Eye (tissue), 1 donor: ENCODE results near the gene ASB18.

Experiments
- DNase-seq: peaks from one replicate; pipeline ENCODE4 v3.0.0-alpha.2; 2015

The ASB18 gene

DNA sequence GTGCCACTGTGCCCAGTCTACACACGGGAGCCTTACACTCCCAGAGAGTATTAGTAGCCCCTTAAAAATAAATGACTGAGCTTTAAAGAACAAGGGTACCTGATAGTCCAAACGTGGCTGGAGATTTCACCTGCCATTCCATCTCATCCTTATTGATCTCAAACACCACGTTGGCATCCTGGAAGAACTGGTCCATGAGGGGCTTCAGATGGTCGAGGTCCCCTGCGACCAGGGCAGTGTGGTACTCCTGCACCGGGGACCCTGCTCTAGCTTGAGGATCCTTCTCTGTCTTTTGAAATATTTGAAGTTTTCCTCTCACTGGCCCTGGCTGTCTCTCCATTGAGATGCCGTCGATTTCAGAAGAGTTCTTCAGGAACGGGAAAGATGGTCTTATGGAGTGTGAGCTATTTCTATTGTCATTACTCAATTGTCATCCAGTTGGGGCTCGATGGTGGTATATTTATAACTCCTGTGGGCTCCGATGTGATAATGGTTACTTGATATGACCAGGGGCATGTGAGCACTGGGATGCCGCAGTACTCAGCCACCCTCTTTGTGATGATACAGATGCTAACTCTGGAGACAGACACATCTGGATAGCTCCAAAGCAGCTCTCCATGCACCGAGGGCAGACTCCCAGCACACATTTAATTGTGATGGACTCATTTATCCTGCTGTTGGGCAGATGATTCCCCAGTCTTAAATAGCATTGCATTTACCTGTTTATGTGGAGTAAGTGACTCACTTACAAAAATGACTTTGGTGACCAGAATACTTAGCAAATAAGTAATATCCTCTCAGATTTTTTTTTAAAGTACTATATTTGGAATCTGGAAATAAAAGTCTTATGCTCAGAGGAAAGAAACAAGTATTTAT, 22.8 kb downstream of the ASB18 start:
- no peak for DNase-seq

DNA sequence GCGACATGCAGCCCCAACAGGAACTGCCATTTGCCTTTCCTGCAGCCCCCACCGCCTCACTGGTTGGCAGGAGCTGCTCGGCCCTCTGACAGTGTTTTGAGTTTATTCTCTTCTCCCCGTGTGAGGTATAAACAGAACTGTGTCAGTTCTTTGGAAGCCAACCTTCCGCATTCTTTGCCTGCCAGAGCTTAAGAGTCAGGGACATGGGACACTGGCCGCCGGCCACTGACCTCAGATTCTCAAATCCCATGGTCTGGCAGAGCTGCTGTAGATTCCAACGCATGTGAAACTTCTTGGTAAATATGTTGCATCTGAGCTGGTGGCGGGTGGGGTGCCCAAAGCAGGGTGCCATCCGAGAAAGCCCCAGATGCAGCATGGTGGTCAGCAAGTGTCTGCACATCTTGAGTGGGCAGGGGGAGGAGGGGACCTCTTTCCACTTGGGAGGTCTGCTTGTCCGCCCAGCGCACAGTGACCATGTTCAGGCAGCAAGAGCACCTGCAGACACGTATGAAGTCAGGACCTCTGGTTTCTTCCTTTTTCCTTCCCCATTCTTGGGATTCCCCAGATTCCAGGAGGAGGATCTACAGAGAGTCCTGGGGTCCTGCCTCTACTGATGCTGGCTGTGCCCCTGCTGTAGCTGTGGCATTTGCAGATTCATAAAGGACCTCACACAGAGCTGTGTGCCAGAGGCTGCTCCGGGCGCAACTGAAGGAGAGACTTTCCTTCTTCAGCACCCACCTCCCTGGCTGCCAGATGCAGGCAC, 23.8 kb downstream of the ASB18 start:
- DNase-seq, result no peak

DNA sequence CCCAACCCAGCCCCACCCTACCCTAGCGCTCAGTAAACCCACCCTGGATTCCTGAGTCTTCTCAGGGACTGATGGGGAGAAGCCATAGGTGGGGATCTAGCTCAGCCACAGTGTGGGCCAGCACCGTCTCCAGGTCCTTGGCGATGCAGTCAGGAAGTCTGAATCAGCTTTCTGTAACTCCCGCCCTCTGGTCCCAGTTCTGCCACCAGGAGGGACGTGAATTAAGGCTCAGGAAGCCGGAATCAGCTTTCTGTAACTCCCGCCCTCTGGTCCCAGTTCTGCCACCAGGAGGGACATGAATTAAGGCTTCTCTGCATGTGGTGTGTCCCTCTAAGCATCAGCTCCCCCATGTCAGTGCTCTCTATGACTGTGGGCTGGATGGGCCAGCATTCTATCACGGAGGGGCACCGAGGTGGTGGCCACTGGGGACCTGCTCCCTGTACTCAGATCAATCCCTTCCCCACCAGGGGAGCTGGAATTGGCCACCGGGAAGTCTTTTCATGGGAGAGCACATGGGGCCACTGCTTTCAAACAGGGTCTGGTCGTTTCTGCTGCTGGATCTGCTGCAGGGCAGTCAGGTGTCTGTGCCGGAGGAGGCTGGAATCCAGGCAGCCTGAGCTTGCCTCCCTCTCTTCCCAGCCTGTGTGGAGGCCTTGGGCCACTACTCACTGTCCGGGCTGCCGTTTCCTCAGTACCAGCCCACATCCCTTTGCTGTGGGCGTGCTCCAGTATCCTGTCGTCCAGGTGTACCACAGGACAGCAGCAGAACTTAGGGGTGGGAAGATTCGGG, 24.7 kb downstream of the ASB18 start:
- no peak for DNase-seq

DNA sequence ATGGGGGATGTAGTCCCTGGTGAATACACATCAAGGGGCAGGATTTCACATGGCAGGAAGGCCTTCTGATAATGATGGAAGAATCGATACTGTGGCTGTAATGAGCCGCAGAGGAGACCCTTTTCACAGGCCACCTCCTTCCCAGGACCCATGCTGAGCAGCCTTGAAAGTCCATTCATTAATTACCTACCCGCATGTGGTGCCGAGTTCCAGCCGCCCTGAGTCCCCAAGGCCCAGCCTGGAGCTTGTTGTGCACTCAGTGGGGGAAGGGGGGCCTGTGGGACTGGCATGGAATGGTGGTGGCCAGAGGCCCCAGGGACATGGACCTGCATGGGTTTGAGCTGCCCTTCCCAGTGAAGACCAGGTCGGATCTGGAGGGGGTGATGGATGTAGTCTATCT, 25.5 kb downstream of the ASB18 start:
- DNase-seq, result peak; percentile 63

DNA sequence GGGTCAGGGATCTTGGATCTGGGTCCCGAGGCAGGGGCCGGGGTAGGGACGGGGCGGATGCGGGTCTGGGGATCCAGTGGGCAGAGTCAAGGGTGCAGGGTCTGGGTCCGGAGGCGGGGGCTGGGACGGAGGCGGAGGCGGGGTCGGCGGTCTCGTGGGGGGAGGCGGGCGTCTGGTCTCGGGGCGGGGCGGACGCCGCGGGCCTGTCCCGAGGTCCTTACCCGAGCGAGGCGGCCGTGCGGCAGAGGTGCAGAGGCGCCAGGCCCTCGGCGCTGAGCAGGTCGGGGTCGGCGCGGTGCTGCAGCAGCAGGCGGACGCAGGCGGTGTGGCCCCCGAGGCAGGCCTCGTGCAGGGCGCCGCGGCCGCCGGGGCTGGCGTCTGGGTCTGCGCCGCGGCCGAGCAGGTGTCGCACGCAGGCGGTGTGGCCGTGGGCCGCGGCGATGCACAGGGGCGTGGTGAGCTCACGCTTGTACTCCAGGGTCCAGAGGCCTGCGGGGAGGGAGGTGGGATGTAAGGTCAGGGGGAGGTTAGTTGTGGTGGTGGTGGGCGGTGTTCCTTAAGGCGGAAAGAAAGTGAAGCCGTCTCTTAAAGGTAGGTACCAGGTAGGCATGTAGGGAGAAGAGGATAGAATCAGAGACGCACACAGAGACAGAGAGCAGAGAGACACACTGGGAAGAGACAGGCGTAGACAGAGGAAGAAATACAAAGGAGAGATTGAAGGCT, 26.6 kb downstream of the ASB18 start:
- DNase-seq, result peak; percentile 51

DNA sequence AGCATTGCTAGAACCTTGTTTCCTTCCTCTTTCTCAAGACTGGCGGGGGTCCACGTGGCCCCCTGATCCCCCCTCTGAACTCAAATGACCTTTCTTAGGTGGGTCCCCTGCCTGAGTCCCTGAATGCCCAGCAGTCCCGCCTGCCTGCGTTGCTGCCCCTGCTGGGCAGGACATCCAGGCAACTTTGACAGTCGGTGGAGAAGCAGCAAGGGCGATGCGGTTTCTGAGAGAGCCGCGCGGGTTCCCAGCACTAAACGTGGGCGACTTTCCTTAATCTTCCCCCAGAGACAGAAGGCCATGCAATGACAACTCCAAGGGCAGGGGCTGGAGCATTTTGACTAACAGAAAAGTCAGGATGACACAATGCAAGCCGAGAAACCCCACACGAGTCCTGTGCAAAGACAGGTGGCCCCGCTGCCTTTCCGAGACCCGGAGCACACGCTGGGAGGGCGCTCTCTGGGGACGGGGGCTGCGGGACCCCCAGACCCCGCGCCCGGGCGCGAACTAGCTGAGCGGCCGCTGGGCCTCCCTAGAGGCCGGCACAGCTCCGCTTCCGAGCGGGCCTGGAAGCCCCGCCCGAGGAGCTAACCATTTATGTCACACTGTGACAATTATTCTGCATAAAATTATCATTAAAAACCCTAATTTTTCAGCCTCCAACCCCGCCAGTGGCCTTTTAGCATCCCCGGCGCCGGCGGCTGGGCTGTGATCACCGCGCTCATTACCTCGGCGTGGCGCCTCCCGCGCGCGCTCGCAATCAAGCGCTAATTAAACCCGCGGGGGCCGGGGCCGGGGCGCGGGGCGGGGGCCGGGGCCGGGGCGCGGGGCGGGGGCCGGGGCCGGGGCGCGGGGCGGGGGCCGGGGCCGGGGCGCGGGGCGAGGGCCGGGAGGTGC, 27.4 kb downstream of the ASB18 start:
- peak; percentile 41 for DNase-seq

DNA sequence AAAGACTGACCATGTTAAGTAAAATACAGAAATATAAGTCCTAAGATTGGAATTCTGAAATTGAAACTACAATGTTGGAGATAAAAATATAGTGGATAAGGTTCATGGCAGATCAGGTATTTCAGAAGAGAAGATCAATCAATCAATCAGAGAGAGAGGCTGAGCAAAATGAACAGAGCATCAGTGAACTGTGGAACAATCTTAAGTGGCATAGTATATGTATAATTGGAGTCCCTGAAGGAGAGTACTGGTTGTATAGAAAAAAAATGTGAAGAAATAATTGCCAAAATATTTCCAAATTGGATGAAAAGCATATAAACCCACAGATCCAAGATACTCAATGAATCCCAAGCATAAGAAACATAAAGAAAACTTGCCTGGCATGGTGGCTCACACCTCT, 35.0 kb downstream of the ASB18 start:
- DNase-seq, result no peak

DNA sequence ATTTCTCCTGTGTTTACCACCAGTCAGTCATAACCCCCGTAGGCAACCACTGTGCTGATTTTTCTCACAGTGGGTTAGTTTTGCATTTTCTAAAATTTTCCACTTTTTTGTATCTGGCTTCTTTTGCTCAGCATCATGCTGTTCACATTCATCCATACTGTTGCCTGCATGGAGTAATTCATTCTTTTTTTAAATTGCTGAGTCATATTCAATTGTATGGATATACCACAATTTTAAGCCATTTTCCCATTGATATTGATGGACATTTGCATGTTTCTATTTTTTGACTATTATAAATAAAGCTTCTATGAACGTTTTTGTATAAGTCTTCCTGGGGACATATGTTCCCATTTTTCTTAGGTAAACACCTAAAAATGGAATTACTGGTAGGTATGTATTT, 40.5 kb downstream of the ASB18 start:
- DNase-seq, result no peak

DNA sequence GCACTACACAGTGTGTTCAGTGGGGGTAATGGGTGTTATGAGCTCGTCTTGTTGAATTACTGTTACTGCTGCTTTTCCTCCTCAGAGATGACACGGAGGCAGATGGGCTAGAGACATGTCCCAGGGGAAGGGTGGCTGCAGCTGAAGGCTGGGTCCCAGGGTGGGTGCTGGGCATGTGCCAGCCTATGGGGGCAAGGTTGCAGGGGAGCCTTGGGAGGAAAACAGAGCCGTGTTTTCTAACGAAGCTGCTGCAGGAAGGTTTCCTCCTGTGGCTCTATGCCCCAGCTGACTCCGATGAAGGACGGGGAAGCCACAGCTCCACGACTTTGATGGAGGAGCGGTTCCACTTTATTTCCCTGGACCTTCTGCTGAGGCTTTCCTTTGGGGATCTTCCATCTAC, 42.4 kb downstream of the ASB18 start:
- no peak for DNase-seq

DNA sequence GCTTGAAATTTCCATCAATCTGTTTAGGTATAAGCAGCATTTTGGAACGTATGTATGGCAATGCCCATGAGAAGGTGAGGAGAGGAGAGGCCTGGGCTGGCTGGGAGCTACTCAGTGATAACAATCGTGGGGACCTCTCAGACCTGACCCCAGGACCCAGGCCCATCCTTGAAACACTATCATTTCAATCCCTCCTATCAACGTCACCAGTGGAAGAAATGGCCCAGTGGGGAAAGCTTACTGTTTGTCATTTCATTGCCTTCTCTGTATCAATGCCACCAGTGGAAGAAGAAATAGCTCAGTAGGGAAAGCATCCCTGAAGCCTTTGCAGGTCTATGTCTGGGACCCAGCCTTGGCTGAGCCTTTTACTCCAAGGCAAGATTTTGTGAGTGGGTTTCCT, 44.8 kb downstream of the ASB18 start:
- DNase-seq, result no peak

DNA sequence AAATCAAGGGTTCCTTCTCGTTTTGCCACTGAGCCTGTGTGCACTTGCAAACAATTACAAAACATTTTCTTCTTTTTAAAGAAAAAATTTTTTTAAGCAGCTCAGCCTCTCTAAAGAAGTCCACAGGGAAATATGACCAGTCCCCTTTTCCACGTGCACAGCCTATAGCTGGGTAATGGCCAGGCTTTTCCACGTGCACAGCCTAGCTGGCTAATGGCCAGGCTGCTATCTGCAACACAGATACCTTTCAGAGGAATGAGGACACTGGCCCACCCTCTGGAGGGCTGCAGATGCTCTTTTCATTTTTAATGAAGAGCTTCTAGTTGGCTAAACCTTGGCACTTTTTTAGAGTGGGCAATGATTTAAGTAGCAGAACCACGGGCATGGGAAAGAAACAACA, 46.3 kb downstream of the ASB18 start:
- peak; percentile 52 for DNase-seq

DNA sequence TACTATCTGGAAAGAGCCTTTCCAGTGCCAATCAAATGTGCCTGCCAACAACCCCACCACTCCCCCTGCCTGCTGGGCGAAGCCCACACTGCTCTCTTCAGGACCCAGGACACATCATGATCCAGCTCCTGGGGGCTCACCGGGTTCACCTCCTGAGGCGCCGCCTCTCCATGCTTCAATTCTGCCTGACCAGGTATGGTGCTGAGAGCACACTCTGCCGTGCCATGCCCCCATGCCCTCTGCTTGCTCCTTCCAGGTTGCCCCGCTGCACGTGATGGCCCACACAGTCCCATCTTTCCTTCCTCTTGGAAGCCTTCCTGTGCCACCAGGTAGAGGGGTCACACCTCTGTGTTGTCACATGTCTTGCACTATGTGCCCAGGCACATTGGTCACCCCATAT, 47.5 kb downstream of the ASB18 start:
- no peak for DNase-seq

DNA sequence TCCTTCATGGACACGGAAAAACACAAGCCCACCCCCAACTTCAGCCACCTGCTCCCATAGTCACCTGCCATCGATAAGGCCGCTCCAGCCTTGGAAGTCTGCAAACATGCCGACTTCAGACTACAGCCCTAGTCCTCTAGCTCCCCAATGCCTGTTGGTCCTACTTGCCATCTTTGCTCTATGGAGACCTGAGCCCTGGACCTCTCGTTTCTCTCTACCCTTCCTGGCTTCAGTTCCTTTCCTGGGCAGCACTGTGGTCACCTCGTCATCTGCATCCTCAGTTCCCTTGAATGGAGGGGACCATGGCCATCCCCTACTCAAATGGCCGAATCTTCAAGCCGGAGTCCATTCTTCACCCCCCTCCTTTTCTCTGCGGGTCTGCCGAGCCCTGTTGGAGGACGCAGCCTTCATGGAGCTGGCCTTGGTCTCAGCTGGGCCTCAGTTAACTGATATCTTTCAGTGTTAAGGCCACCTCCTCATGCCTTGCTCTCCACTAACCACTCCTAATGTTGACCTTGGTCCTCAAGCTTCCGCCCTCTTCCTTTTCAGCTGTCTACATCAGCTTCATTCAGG, 48.4 kb downstream of the ASB18 start:
- DNase-seq, result no peak

DNA sequence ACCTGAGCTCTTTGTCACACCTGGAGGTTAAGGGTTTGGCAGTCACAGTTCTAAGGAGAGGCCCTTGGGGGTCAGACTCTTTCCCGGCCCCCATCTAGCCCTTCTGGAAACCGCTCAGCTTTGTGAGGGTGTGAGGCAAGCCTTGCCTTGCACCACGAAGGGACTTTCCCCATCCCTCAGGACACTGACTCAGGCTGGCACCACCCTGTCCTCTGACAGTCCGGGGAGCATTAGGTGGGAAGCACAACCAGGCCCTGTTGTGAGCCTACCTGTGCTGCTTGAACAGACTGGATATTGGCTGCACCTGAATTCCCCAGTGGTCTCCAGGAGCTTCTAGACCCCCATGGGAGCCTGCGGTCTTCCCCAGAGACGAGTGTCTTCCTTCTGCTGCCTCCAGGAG, 49.0 kb downstream of the ASB18 start:
- no peak for DNase-seq

DNA sequence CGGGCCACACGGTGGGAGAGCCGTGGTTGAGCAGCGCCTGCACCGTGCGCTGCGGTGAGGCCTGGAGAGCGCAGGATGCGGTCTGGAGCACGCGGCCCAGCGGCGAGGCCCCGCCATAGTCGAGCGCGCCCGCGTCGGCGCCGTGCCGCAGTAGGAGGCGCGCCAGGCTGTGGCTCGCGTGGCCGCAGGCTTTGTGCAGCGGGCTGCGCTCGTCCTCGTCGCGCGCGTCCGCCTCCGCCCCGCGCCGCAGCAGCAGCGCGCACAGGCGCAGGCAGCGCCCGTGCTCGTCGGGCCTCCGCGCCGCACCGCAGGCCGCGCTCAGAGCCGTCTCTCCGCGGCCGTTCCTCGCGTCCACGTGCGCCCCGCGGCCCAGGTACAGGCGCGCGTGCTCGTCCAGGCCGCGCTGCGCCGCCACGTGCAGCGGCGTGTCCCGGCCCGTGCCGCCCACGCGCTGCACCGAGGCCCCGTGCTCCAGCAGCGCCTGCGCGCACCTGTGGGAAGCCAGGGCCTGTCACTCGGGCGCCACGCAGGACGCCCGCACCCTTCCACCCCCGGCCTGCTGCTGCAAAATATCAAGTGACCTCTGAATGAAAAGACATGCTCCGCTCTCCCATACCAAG, 49.7 kb downstream of the ASB18 start:
- peak; percentile 25 for DNase-seq

DNA sequence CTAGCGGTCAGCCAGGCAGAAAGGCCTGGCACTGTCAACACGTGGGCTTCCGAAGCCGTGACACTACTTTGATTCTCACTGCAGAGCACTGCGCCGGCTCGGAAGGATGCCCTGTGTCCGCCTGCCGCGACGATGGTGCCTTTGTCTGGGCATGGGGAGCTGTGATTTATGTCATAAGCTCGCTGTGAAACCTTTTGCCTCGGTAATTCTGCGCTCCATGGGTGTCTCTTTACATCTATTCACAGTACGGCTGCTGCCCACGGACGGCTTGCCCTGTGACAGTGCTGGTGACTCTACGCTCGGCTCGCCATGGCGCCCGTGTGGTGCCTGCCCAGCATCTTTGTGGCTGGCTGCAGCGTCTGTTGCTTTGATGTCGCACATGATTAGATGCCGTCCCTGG, 52.9 kb downstream of the ASB18 start:
- DNase-seq, result peak; percentile 48

DNA sequence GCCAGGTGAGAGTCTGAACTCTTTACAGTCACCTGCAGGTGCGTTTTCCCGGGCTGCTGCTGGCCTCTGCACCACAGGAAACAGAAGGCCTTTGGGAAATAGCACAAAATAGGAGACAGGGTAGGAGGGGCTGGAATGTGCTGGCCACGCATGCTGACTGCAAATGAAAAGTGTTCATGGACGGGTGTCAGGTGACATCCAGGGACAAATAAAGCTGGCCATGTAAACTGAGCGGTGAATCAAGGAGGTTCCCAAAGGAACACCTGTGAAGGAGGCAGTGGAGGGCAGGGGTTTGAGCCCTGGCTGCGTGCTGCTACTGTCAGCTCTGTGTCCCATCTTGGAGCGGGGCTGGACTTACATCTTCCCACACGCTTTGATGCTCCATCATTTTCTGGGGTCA, 53.7 kb downstream of the ASB18 start:
- DNase-seq, result no peak

DNA sequence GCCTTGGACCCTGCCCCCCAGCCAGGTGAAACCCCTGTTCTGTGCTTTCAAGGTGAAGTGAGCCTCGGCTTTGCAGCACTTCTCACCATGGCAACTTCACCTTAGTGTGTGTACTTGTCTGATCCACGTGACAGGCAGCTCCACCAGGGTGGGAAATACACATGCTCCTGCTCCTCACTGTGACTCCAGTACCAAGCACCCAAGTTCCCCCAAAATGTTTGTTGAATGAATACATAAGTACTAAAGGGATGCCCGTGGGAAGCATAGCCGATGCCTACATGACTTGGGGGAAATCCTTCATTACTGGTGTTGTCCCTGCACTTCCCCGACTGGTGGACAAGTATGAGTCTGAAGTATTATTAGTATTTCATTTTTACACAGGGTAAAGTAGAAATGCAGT, 54.2 kb downstream of the ASB18 start:
- DNase-seq, result no peak

DNA sequence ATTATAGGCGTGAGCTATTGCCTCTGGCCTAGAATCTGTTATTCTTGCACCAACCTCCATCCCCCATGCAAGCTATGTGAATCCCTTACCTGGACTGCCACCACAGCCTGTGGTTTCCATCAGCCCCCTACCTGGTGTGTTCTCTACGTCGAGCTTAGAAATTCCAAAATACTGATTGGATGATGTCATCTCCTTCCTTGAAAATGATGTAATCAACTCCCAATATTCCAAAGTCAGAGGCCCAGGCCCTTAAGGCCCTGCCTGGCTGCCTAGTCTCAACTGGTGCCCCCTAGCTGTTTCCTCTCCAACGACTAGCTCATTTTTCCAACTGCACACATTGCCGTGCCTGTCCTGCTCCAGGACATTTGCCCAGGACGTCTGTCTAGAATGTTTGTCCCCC, 54.7 kb downstream of the ASB18 start:
- DNase-seq, result no peak

DNA sequence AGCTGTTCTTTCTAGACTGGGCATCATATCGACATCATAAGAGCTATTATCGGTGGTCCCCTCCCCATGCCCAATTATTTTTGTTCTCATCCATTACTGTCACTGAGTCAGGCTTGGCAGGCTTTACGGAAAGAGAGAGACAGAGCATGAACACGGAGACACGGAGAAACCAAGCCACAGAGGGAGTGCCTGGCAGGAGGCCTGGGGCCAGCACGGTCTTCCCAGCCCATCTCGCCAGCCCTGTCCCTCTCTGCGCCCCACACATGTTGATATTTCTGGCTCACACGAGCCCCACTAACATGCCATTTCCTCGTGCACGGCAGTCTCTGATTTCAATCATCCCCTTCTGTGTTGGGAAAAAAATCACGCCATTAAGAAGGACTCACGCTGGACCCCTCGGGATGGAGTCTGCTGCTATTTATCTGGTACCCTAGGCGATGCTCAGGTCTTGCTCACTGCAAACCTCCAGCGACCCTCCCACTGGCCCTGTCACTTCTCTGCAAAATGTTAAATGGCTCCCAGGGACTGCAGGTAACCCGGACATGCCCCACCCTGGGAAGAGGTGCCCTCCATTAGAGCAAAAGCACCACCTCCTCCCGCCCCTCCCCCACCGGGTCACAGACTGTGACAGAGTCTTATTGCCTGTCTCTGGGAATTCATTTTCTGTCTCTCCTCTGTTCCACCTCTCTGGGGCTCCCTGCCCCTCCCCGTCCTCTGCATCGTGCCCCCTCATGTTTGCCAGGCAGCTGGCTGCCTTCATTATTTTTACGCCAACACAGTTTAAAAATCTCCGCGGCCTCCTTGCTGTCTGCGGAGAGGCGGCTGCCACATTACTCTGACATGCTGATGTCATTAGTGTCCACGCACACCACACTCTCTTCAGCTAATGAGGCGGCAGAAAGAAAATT, 55.9 kb downstream of the ASB18 start:
- DNase-seq, result peak; percentile 46
